Measurements from ENCODE around the gene CTSV.

DNA sequence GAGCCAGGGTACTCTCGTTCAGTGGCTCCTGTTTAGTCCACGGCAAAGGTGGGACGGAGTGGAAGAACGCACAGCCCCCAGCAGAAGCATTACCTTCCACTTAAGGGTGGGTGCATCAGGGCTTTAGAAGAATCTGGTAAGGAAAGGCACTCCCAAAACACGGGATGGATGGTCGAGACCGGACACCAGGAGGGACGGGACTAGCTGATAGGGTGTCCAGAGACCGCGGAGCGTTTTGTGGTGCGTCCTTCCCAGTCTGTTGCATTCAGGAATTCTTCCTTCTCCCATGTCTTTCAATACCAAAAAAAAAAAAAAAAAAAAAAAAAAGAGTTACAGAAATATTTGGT is 545 bp upstream of the CTSV start:
- TF ChIP-seq, protein P1, sequence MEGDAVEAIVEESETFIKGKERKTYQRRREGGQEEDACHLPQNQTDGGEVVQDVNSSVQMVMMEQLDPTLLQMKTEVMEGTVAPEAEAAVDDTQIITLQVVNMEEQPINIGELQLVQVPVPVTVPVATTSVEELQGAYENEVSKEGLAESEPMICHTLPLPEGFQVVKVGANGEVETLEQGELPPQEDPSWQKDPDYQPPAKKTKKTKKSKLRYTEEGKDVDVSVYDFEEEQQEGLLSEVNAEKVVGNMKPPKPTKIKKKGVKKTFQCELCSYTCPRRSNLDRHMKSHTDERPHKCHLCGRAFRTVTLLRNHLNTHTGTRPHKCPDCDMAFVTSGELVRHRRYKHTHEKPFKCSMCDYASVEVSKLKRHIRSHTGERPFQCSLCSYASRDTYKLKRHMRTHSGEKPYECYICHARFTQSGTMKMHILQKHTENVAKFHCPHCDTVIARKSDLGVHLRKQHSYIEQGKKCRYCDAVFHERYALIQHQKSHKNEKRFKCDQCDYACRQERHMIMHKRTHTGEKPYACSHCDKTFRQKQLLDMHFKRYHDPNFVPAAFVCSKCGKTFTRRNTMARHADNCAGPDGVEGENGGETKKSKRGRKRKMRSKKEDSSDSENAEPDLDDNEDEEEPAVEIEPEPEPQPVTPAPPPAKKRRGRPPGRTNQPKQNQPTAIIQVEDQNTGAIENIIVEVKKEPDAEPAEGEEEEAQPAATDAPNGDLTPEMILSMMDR (IDR thresholded peaks at IDR 0.05; ENCODE audit: insufficient read depth, low read length): no peak
- TF ChIP-seq POLR2AphosphoS5 (IDR thresholded peaks at IDR 0.05; ENCODE audit: low read depth) (no peak), GABPA (IDR thresholded peaks at IDR 0.05; ENCODE audit: low read depth) (no peak), SPI1 (IDR thresholded peaks at IDR 0.05; ENCODE audit: borderline replicate concordance, low read depth) (no peak)
- TF ChIP-seq, protein P2, sequence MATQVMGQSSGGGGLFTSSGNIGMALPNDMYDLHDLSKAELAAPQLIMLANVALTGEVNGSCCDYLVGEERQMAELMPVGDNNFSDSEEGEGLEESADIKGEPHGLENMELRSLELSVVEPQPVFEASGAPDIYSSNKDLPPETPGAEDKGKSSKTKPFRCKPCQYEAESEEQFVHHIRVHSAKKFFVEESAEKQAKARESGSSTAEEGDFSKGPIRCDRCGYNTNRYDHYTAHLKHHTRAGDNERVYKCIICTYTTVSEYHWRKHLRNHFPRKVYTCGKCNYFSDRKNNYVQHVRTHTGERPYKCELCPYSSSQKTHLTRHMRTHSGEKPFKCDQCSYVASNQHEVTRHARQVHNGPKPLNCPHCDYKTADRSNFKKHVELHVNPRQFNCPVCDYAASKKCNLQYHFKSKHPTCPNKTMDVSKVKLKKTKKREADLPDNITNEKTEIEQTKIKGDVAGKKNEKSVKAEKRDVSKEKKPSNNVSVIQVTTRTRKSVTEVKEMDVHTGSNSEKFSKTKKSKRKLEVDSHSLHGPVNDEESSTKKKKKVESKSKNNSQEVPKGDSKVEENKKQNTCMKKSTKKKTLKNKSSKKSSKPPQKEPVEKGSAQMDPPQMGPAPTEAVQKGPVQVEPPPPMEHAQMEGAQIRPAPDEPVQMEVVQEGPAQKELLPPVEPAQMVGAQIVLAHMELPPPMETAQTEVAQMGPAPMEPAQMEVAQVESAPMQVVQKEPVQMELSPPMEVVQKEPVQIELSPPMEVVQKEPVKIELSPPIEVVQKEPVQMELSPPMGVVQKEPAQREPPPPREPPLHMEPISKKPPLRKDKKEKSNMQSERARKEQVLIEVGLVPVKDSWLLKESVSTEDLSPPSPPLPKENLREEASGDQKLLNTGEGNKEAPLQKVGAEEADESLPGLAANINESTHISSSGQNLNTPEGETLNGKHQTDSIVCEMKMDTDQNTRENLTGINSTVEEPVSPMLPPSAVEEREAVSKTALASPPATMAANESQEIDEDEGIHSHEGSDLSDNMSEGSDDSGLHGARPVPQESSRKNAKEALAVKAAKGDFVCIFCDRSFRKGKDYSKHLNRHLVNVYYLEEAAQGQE (IDR thresholded peaks at IDR 0.05; ENCODE audit: insufficient replicate concordance, low read depth): no peak

Measured in HL-60 (cell line).